MG63 (cell line): ENCODE data around the gene USP24. TPM values are rescaled to one million over a fixed set of nuclear protein-coding genes. Genes with fewer than 3 reads are reported as not detected.
"Not testable (repeated sequence)": the region's sequence is repeated elsewhere in the genome, so short reads cannot be mapped to it uniquely, and the experiment has no call there.

Source experiments
- DNase-seq: peaks from one replicate; pipeline ENCODE4 v3.0.0-alpha.2; 2020
- H3K27me3 ChIP-seq: fragments of 250-450 bp; sonication (Bioruptor Pico); 2 replicates; pipeline ENCODE4 v1.5.1; 2020; ENCODE audit warnings: mild to moderate bottlenecking, moderate library complexity
- H3K36me3 ChIP-seq: fragments of 250-450 bp; sonication (Bioruptor Pico); 2 replicates; pipeline ENCODE4 v1.5.1; 2020; ENCODE audit warnings: mild to moderate bottlenecking, moderate library complexity
- H3K4me3 ChIP-seq: fragments of 250-450 bp; sonication (Bioruptor Pico); 2 replicates; pipeline ENCODE4 v1.5.1; 2020; ENCODE audit warnings: mild to moderate bottlenecking, moderate library complexity
- H3K9me3 ChIP-seq: fragments of 250-450 bp; sonication (Bioruptor Pico); 2 replicates; pipeline ENCODE4 v1.5.1; 2020; ENCODE audit warnings: mild to moderate bottlenecking, moderate library complexity
- total RNA-seq: library from RNA; depleted of rRNA; stranded (reverse); fragments of >200 nt; shearing (Covaris generic); gene quantifications from 2 replicates; pipeline ENCODE4 v1.2.3, GENCODE V29; 2014; ENCODE audit warnings: low replicate concordance

USP24 gene
- total RNA-seq, 1 experiment from 2014 or later = 9.9 TPM

GRCh38 chr1:55235722-55236121 is 20.6 kb upstream of the USP24 start:
- H3K4me3 ChIP-seq = no peak overlapping the region
- no peak for DNase-seq
- H3K9me3 ChIP-seq = no peaks in the 10 kb centered on the region
- no peaks in the 10 kb centered on the region for H3K36me3 ChIP-seq
- H3K27me3 ChIP-seq = no peaks in the 10 kb centered on the region

- Histone ChIP-seq H3K27me3 (no peaks in the 10 kb centered on the region), H3K36me3 (no peaks in the 10 kb centered on the region), H3K4me3 (no peak overlapping the region), H3K9me3 (no peaks in the 10 kb centered on the region)
- DNase-seq = peak; percentile 20
Observed at GRCh38 chr1:55234016-55234415, 18.9 kb upstream of the USP24 start.

- Histone ChIP-seq H3K4me3 (no peak overlapping the region), H3K9me3 (no peaks in the 10 kb centered on the region)
- DNase-seq = no peak
Observed at GRCh38 chr1:55233145-55233777, 18.1 kb upstream of the USP24 start.

GRCh38 chr1:55232448-55233144 is 17.4 kb upstream of the USP24 start:
- DNase-seq = no peak
- Histone ChIP-seq H3K27me3 (no peaks in the 10 kb centered on the region), H3K4me3 (no peak overlapping the region), H3K9me3 (peaks cover 5% of the 10 kb centered on the region), H3K36me3 (no peaks in the 10 kb centered on the region)

More at GRCh38 chr1:55233145-55233777, 18.1 kb upstream of the USP24 start:
- Histone ChIP-seq H3K36me3 (no peaks in the 10 kb centered on the region), H3K27me3 (no peaks in the 10 kb centered on the region)

- H3K4me3 ChIP-seq = no peak overlapping the region
- no peaks in the 10 kb centered on the region for H3K36me3 ChIP-seq
- DNase-seq = no peak
- no peaks in the 10 kb centered on the region for H3K27me3 ChIP-seq
- peaks cover 10% of the 10 kb centered on the region for H3K9me3 ChIP-seq
Observed at GRCh38 chr1:55231745-55232144, 16.6 kb upstream of the USP24 start.

GRCh38 chr1:55230659-55231058 is 15.5 kb upstream of the USP24 start:
- no peak for DNase-seq

GRCh38 chr1:55229726-55230125 is 14.6 kb upstream of the USP24 start:
- not testable (repeated sequence) for H3K27me3 ChIP-seq, H3K4me3 ChIP-seq, DNase-seq, H3K36me3 ChIP-seq
- peaks cover 10% of the 10 kb centered on the region for H3K9me3 ChIP-seq

More at GRCh38 chr1:55230659-55231058, 15.5 kb upstream of the USP24 start:
- H3K36me3 ChIP-seq = no peaks in the 10 kb centered on the region
- H3K9me3 ChIP-seq = peaks cover 10% of the 10 kb centered on the region
- H3K4me3 ChIP-seq = no peak overlapping the region
- no peaks in the 10 kb centered on the region for H3K27me3 ChIP-seq

GRCh38 chr1:55225228-55225627 is 10.1 kb upstream of the USP24 start:
- Histone ChIP-seq H3K27me3 (no peaks in the 10 kb centered on the region), H3K4me3 (no peak overlapping the region), H3K36me3 (no peaks in the 10 kb centered on the region), H3K9me3 (peaks cover 10% of the 10 kb centered on the region)
- DNase-seq = no peak

- Histone ChIP-seq H3K27me3 (no peaks in the 10 kb centered on the region), H3K9me3 (peaks cover 10% of the 10 kb centered on the region), H3K36me3 (no peaks in the 10 kb centered on the region), H3K4me3 (no peak overlapping the region)
- DNase-seq = no peak
Observed at GRCh38 chr1:55224729-55225128, 9.6 kb upstream of the USP24 start.

- Histone ChIP-seq H3K36me3 (no peaks in the 10 kb centered on the region), H3K9me3 (peaks cover under 1% of the 10 kb centered on the region), H3K27me3 (no peaks in the 10 kb centered on the region), H3K4me3 (no peak overlapping the region)
- DNase-seq = no peak
Observed at GRCh38 chr1:55222152-55222551, 7.0 kb upstream of the USP24 start.

GRCh38 chr1:55217226-55217986 is 2.2 kb upstream of the USP24 start:
- Histone ChIP-seq H3K9me3 (no peaks in the 10 kb centered on the region), H3K36me3 (no peaks in the 10 kb centered on the region; the same call in 1 of the 2 replicates), H3K4me3 (no peak overlapping the region), H3K27me3 (no peaks in the 10 kb centered on the region)
- DNase-seq = no peak

- DNase-seq = no peak
- peak overlapping the region; percentile 86 for H3K4me3 ChIP-seq
- H3K9me3 ChIP-seq = no peaks in the 10 kb centered on the region
- no peaks in the 10 kb centered on the region; the same call in 1 of the 2 replicates for H3K36me3 ChIP-seq
- H3K27me3 ChIP-seq = no peaks in the 10 kb centered on the region
Observed at GRCh38 chr1:55216096-55216495, 932 bp upstream of the USP24 start.

GRCh38 chr1:55214934-55215193 is 300 bp downstream of the USP24 start:
- DNase-seq = peak; percentile 33

GRCh38 chr1:55214212-55214933 is 791 bp downstream of the USP24 start:
- peak overlapping the region; percentile 86 for H3K4me3 ChIP-seq
- H3K36me3 ChIP-seq = no peaks in the 10 kb centered on the region; the same call in 1 of the 2 replicates
- peak; percentile 74 for DNase-seq

More at GRCh38 chr1:55214934-55215193, 300 bp downstream of the USP24 start:
- Histone ChIP-seq H3K36me3 (no peaks in the 10 kb centered on the region; the same call in 1 of the 2 replicates), H3K4me3 (peak overlapping the region; percentile 86), H3K27me3 (no peaks in the 10 kb centered on the region), H3K9me3 (no peaks in the 10 kb centered on the region)

GRCh38 chr1:55213885-55214211 is 1.3 kb downstream of the USP24 start:
- Histone ChIP-seq H3K4me3 (peak overlapping the region; percentile 86), H3K9me3 (no peaks in the 10 kb centered on the region), H3K36me3 (no peaks in the 10 kb centered on the region; the same call in 1 of the 2 replicates), H3K27me3 (no peaks in the 10 kb centered on the region)
- DNase-seq = peak; percentile 27

More at GRCh38 chr1:55214212-55214933, 791 bp downstream of the USP24 start:
- no peaks in the 10 kb centered on the region for H3K27me3 ChIP-seq
- H3K9me3 ChIP-seq = no peaks in the 10 kb centered on the region

GRCh38 chr1:55213151-55213884 is 1.8 kb downstream of the USP24 start:
- no peaks in the 10 kb centered on the region for H3K27me3 ChIP-seq
- H3K4me3 ChIP-seq = peak overlapping the region; percentile 86
- DNase-seq = no peak
- no peaks in the 10 kb centered on the region; the same call in 1 of the 2 replicates for H3K36me3 ChIP-seq
- H3K9me3 ChIP-seq = no peaks in the 10 kb centered on the region
